Esophagus muscularis mucosa (tissue), 4 donors: ENCODE data around the gene HLA-C. TPM values are rescaled to one million over a fixed set of nuclear protein-coding genes. Genes with fewer than 3 reads are reported as not detected.
"Not testable (repeated sequence)": the region's sequence is repeated elsewhere in the genome, so short reads cannot be mapped to it uniquely, and the experiment has no call there.

ENCODE experiments used
- DNase-seq: peaks from one replicate; pipeline ENCODE4 v3.0.0-alpha.2; 2017; ENCODE audit errors: extremely low spot score
- H3K27ac ChIP-seq, 4 donors: fragments of 200-600 bp; sonication (generic); replicated peaks in 1 of 4; 1 replicate in 3 of 4; 2 replicates in 1 of 4; pipeline ENCODE4 v1.5.1; 2016 to 2019; ENCODE audit warnings: mild to moderate bottlenecking in 1 of 4
- H3K27me3 ChIP-seq, 4 donors: fragments of 200-600 bp; sonication (generic); one replicate each; pipeline versions ENCODE4 v1.5.1 to v1.6.0; 2016 to 2019
- H3K36me3 ChIP-seq, 4 donors: fragments of 200-600 bp; sonication (generic); one replicate each; pipeline ENCODE4 v1.5.1; 2016 to 2019
- H3K4me1 ChIP-seq, 4 donors: fragments of 200-600 bp; sonication (generic); one replicate each; pipeline ENCODE4 v1.5.1; 2016 to 2019
- H3K4me3 ChIP-seq, 4 donors: fragments of 200-600 bp; sonication (generic); 1 replicate in 2 of 4; 2 replicates in 2 of 4; pipeline ENCODE4 v1.5.1; 2016 to 2019; ENCODE audit warnings: mild to moderate bottlenecking in 4 of 4, moderate library complexity in 1 of 4
- H3K9me3 ChIP-seq, 4 donors: fragments of 200-600 bp; sonication (generic); 1 replicate in 3 of 4; 2 replicates in 1 of 4; pipeline ENCODE4 v1.5.1; 2016 to 2019
- CTCF ChIP-seq, 3 experiments: fragments of 200-600 bp in 2 of 3; fragments of 450-650 bp in 1 of 3; sonication (generic) in 2 of 3; IDR thresholded peaks; one replicate each; pipeline ENCODE4 v1.5.1; 2017 to 2019; ENCODE audit warnings: antibody characterized with exemption in 3 of 3, mild to moderate bottlenecking in 2 of 3, moderate library complexity in 1 of 3
- EP300 ChIP-seq: sonication (generic); formaldehyde crosslinking; IDR thresholded peaks from one replicate; pipeline ENCODE4 v1.6.1; 2017; ENCODE audit warnings: antibody characterized with exemption
- POLR2A ChIP-seq: fragments of 450-650 bp; IDR thresholded peaks from one replicate; pipeline ENCODE4 v1.6.1; 2017; ENCODE audit warnings: antibody characterized with exemption, moderate library complexity, mild to moderate bottlenecking, low read depth
- POLR2AphosphoS5 ChIP-seq, 2 donors: sonication (generic); formaldehyde crosslinking; IDR thresholded peaks; one replicate each; pipeline ENCODE4 v1.6.1; 2017; ENCODE audit warnings: antibody characterized with exemption in 2 of 2
- WGBS: methylation state at CpG from one replicate; pipeline ENCODE4 v1.1.5; 2018; 5-methylcytosine and 5-hydroxymethylcytosine counted together
- intact Hi-C: fragments of 100-400 bp; cut with DNase I; formaldehyde crosslinking; loops from one replicate; pipeline ENCODE4 v1.15.1; 2023
- total RNA-seq, 4 donors: library from RNA; depleted of rRNA; stranded (reverse); fragments of >200 nt; gene quantifications; one replicate each; pipeline versions ENCODE4 v1.1.0 to v1.2.1, GENCODE V29; 2016

HLA-C gene
- total RNA-seq, 4 donors from 2014 or later = 251 to 549 (median 296) TPM

DNA sequence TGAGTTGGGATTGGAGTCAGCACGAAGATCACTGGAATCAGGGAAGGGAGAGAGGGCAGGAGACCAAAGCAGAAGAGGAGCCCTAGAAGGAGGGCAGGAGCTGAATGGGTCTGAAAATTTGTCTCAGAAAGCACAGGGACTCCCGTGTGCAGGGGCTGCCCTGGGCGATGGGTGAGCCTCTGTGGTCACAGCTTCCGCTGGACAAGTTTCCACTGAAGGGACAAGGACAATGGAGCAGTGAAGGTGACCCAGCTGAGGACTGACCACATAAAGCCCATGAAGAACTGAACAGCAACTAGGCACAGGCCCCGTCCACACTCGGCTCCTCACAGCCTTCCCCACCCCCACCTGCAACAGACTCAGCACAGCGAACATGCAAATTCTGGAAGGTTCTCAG lies 3.5 kb downstream of the HLA-C start:
- Histone ChIP-seq H3K4me1 (peaks cover 0 to 22% (median 11%) of the 10 kb centered on the region in 4 donors), H3K27me3 (no peaks in the 10 kb centered on the region), H3K9me3 (no peaks in the 10 kb centered on the region), H3K36me3 (peaks cover 0 to 31% (median 10%) of the 10 kb centered on the region in 4 donors), H3K27ac (no peak overlapping the region), H3K4me3 (no peak overlapping the region)
- WGBS = 79% methylated on average over 7 of the region's 7 CpGs
- TF ChIP-seq POLR2AphosphoS5 (IDR thresholded peaks at IDR 0.05) (no peak), EP300 (no peak), CTCF (IDR thresholded peaks at IDR 0.05) (no peak), POLR2A (no peak)
- no peak for DNase-seq
- intact Hi-C loops = loop anchor here (5.0 kb wide), 1 partner anchor 84 kb away; no protein-coding TSS in a partner anchor

DNA sequence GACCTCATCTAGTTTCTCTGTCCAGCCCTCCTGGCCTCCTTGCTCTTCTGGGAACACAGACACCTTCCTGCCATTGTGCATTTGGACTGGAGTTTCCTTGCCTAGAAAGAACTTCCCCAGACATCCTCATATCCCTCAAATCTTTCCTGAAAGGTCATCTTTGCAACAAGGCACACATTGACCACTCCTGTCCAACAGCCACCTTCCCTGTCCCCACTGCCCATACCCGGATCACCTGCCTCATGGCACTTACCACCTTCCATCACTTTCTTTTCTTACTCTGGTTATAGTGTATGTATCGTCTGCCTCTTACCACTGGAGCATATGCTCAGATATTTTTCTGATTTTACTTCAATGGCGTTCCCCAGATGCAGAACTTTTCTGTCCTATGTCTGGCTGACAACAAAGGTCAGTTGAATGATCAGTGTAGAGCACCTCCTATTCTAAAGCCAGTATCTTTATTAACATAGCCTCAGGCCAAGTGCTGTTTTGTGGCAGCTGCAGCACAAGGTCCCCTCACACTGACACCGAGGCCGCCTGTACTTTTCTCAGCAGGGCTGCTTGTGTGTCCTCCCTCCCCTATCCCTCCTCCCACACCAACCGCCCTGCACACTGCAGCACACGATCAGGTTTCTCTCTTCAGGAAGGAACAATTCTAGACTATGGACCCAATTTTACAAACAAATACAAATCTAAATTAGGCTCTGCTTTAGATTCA lies 4.1 kb downstream of the HLA-C start:
- Histone ChIP-seq H3K4me1 (peaks cover 0 to 20% (median 11%) of the 10 kb centered on the region in 4 donors), H3K4me3 (no peak overlapping the region), H3K27ac (no peak overlapping the region), H3K9me3 (no peaks in the 10 kb centered on the region), H3K36me3 (peaks cover 0 to 31% (median 10%) of the 10 kb centered on the region in 4 donors), H3K27me3 (no peaks in the 10 kb centered on the region)
- WGBS = 61% methylated on average over 7 of the region's 7 CpGs
- intact Hi-C loops = loop anchor here (5.0 kb wide), 1 partner anchor 84 kb away; no protein-coding TSS in a partner anchor
- no peak for DNase-seq
- TF ChIP-seq POLR2AphosphoS5 (IDR thresholded peaks at IDR 0.05) = no peak
- TF ChIP-seq EP300 = no peak
- TF ChIP-seq CTCF (IDR thresholded peaks at IDR 0.05) = no peak
- TF ChIP-seq POLR2A = no peak

DNA sequence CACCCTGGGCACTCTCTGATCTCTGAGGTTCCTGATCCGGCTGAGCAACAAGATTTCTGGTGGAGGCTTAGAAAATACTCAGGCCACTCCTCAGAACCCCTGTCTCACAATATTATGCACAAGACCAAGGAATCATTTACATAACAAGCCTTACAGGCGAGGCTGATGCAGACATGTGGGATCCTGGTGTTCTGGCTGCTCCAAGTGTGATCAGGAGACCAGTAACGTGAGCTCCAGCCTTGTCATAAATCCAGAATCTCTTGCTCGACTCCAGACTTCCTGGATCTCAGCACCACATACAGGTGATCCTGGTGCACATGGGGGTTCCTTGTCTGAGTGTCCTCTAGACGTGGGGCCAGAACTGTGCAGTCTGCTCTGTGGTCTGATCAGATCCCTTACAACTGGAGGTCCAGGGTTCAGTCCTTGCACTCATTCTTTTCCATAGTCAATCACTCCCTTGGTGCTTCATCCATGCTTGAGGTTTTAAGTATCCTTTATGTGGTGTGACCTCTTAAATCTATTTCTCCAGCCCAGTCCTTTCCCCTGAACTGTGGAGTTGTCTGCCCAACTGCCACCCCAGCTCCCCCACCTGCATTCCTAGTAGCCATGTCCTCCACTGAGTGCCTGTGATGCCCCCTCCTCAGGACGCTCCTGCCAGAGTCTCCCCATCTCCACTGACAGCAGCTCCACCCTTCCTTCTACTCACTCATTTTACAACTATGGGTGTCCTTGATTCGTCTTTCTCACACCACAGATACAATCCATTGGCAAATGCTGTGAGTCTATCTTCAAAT lies 5.1 kb downstream of the HLA-C start:
- Histone ChIP-seq H3K27me3 (no peaks in the 10 kb centered on the region), H3K4me1 (peaks cover 0 to 14% (median 9%) of the 10 kb centered on the region in 4 donors), H3K36me3 (peaks cover 0 to 31% (median 10%) of the 10 kb centered on the region in 4 donors), H3K4me3 (no peak overlapping the region), H3K27ac (no peak overlapping the region), H3K9me3 (no peaks in the 10 kb centered on the region)
- no peak for TF ChIP-seq EP300
- no peak for TF ChIP-seq POLR2AphosphoS5 (IDR thresholded peaks at IDR 0.05)
- TF ChIP-seq CTCF (IDR thresholded peaks at IDR 0.05) = no peak
- TF ChIP-seq POLR2A = no peak
- intact Hi-C loops = loop anchor here (5.0 kb wide), 1 partner anchor 86 kb away; no protein-coding TSS in a partner anchor
- 38% methylated on average over 4 of the region's 7 CpGs for WGBS
- no peak for DNase-seq

DNA sequence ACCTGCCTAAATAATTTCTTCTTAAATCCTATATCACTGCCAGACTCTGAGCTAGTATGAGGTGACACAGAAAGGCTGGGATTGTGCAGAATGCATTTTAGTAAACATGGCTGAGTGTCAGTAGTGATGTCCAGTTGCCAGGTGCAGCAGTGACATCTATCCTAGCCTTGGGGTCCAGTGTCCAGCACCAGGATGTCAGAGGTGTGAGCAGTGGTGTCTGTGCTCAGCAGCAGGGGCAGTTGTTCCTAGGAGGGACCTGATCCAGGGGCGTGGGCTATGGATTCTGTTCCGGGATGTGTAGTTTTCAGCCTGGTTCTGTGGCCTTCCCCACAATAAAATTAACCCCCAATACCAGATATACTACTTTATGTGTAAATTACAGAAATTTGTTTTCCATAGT lies 6.0 kb downstream of the HLA-C start:
- WGBS = 29% methylated on average over 2 of the region's 2 CpGs
- peaks cover 0 to 30% (median 10%) of the 10 kb centered on the region in 4 donors for H3K36me3 ChIP-seq
- H3K4me3 ChIP-seq = no peak overlapping the region
- peaks cover 0 to 14% (median 8%) of the 10 kb centered on the region in 4 donors for H3K4me1 ChIP-seq
- intact Hi-C loops = loop anchor here (5.0 kb wide), 1 partner anchor 86 kb away; no protein-coding TSS in a partner anchor
- no peak for DNase-seq
- no peak overlapping the region for H3K27ac ChIP-seq
- H3K27me3 ChIP-seq = no peaks in the 10 kb centered on the region
- H3K9me3 ChIP-seq = no peaks in the 10 kb centered on the region
- TF ChIP-seq CTCF (IDR thresholded peaks at IDR 0.05) = no peak

GRCh38 chr6:31263346-31263933 lies 8.5 kb downstream of the HLA-C start:
- DNase-seq, H3K36me3 ChIP-seq, H3K4me3 ChIP-seq, H3K4me1 ChIP-seq, intact Hi-C loops, H3K27me3 ChIP-seq, H3K27ac ChIP-seq, H3K9me3 ChIP-seq: not testable (repeated sequence)
- WGBS = 61% methylated on average over 4 of the region's 5 CpGs

DNA sequence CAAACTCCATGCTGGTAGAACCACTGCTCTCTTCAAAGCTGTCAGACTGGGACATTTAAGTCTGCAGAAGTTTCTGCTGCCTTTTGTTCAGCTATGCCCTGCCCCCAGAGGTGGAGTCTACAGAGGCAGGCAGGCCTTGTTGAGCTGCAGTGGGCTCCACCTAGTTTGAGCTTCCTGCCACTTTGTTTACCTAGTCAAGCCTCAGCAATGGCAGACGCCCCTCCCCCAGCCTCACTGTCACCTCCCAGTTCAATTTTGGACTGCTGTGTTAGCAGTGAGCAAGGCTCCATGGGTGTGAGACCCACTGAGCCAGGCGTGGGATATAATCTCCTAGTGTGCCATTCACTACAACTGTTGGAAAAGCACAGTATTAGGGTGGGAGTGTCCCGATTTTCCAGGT lies 11.9 kb downstream of the HLA-C start:
- intact Hi-C loops, H3K4me3 ChIP-seq, H3K36me3 ChIP-seq, H3K27me3 ChIP-seq, H3K9me3 ChIP-seq, H3K27ac ChIP-seq, H3K4me1 ChIP-seq, DNase-seq: not testable (repeated sequence)
- WGBS = 100% methylated on average over 1 of the region's 3 CpGs
